IPS-11a (cell line): ENCODE data around the gene TXNDC16.
"Not testable (repeated sequence)": the region's sequence is repeated elsewhere in the genome, so short reads cannot be mapped to it uniquely, and the experiment has no call there.

Experiments
- H3K4me3 ChIP-seq: one replicate; pipeline ENCODE4 v1.5.1; 2013; ENCODE audit warnings: low read depth, low read length, control low read depth

Gene TXNDC16

GRCh38 chr14:52545584-52546317, 6.6 kb downstream of the TXNDC16 start:
- H3K4me3 ChIP-seq, result no peak overlapping the region

- no peak overlapping the region for H3K4me3 ChIP-seq
Measured at GRCh38 chr14:52538623-52539022, 13.7 kb downstream of the TXNDC16 start.

- H3K4me3 ChIP-seq, result no peak overlapping the region
Measured at GRCh38 chr14:52536269-52536668, 16.0 kb downstream of the TXNDC16 start.

- H3K4me3 ChIP-seq, result no peak overlapping the region
Measured at GRCh38 chr14:52531481-52531880, 20.8 kb downstream of the TXNDC16 start.

GRCh38 chr14:52527052-52527451, 25.3 kb downstream of the TXNDC16 start:
- H3K4me3 ChIP-seq, result no peak overlapping the region

- H3K4me3 ChIP-seq, result no peak overlapping the region
Measured at GRCh38 chr14:52522581-52523345, 29.5 kb downstream of the TXNDC16 start.

- H3K4me3 ChIP-seq, result no peak overlapping the region
Measured at GRCh38 chr14:52522033-52522432, 30.3 kb downstream of the TXNDC16 start.

- no peak overlapping the region for H3K4me3 ChIP-seq
Measured at GRCh38 chr14:52514046-52514811, 38.1 kb downstream of the TXNDC16 start.

- no peak overlapping the region for H3K4me3 ChIP-seq
Measured at GRCh38 chr14:52513249-52513648, 39.1 kb downstream of the TXNDC16 start.

GRCh38 chr14:52494444-52494843, 57.9 kb downstream of the TXNDC16 start:
- H3K4me3 ChIP-seq, result no peak overlapping the region

GRCh38 chr14:52485350-52485960, 66.8 kb downstream of the TXNDC16 start:
- H3K4me3 ChIP-seq, result no peak overlapping the region

- no peak overlapping the region for H3K4me3 ChIP-seq
Measured at GRCh38 chr14:52481864-52482263, 70.4 kb downstream of the TXNDC16 start.

GRCh38 chr14:52473557-52473956, 78.7 kb downstream of the TXNDC16 start:
- no peak overlapping the region for H3K4me3 ChIP-seq

- H3K4me3 ChIP-seq, result no peak overlapping the region
Measured at GRCh38 chr14:52472728-52473127, 79.6 kb downstream of the TXNDC16 start.

- H3K4me3 ChIP-seq, result not testable (repeated sequence)
Measured at GRCh38 chr14:52472251-52472650, 80.1 kb downstream of the TXNDC16 start.

GRCh38 chr14:52467515-52468266, 84.6 kb downstream of the TXNDC16 start:
- no peak overlapping the region for H3K4me3 ChIP-seq

- H3K4me3 ChIP-seq, result no peak overlapping the region
Measured at GRCh38 chr14:52464175-52464574, 88.1 kb downstream of the TXNDC16 start.

- H3K4me3 ChIP-seq, result no peak overlapping the region
Measured at GRCh38 chr14:52463375-52463774, 88.9 kb downstream of the TXNDC16 start.

- no peak overlapping the region for H3K4me3 ChIP-seq
Measured at GRCh38 chr14:52461721-52462120, 90.6 kb downstream of the TXNDC16 start.

- H3K4me3 ChIP-seq, result no peak overlapping the region
Measured at GRCh38 chr14:52458721-52459085, 93.6 kb downstream of the TXNDC16 start.

- H3K4me3 ChIP-seq, result no peak overlapping the region
Measured at GRCh38 chr14:52457411-52457810, 94.9 kb downstream of the TXNDC16 start.
